ENCODE results near the gene FOXP1. TPM values are rescaled to one million over a fixed set of nuclear protein-coding genes. Genes with fewer than 3 reads are reported as not detected.
A peak's percentile ranks its signal among the peaks of the same experiment; 100 is the strongest.
"Not testable (repeated sequence)": the region's sequence is repeated elsewhere in the genome, so short reads cannot be mapped to it uniquely, and the experiment has no call there.

FOXP1 gene
- polyA plus RNA-seq, 12 donors = 17.7 to 192 (median 22.0) TPM

- no peak for DNase-seq
Observed at GRCh38 chr3:71533588-71533987, 49.9 kb downstream of the FOXP1 start.

- no peak for DNase-seq
Observed at GRCh38 chr3:71532639-71533395, 50.7 kb downstream of the FOXP1 start.

- no peak for DNase-seq
Observed at GRCh38 chr3:71530903-71531530, 52.5 kb downstream of the FOXP1 start.

- no peak for DNase-seq
Observed at GRCh38 chr3:71528816-71529215, 54.7 kb downstream of the FOXP1 start.

- DNase-seq = not testable (repeated sequence)
Observed at GRCh38 chr3:71526448-71526847, 57.1 kb downstream of the FOXP1 start.

- no peak for DNase-seq
Observed at GRCh38 chr3:71525391-71525790, 58.1 kb downstream of the FOXP1 start.

GRCh38 chr3:71524672-71525071 is 58.9 kb downstream of the FOXP1 start:
- no peak for DNase-seq

- DNase-seq = no peak
Observed at GRCh38 chr3:71523628-71524027, 59.9 kb downstream of the FOXP1 start.

- no peak for DNase-seq
Observed at GRCh38 chr3:71521940-71522876, 61.3 kb downstream of the FOXP1 start.

- DNase-seq = no peak
Observed at GRCh38 chr3:71521021-71521352, 62.5 kb downstream of the FOXP1 start.

GRCh38 chr3:71520161-71521020 is 63.1 kb downstream of the FOXP1 start:
- peak; percentile 46 for DNase-seq

GRCh38 chr3:71518089-71518488 is 65.4 kb downstream of the FOXP1 start:
- DNase-seq = no peak

GRCh38 chr3:71517271-71517791 is 66.2 kb downstream of the FOXP1 start:
- DNase-seq = no peak

GRCh38 chr3:71515636-71516365 is 67.7 kb downstream of the FOXP1 start:
- DNase-seq = no peak

GRCh38 chr3:71514621-71515020 is 68.9 kb downstream of the FOXP1 start:
- no peak for DNase-seq

- DNase-seq = no peak
Observed at GRCh38 chr3:71513515-71513914, 70.0 kb downstream of the FOXP1 start.

- no peak for DNase-seq
Observed at GRCh38 chr3:71513081-71513480, 70.4 kb downstream of the FOXP1 start.

GRCh38 chr3:71512544-71512943 is 71.0 kb downstream of the FOXP1 start:
- no peak for DNase-seq

GRCh38 chr3:71512000-71512399 is 71.5 kb downstream of the FOXP1 start:
- DNase-seq = no peak

- no peak for DNase-seq
Observed at GRCh38 chr3:71511446-71511845, 72.1 kb downstream of the FOXP1 start.

- DNase-seq = no peak
Observed at GRCh38 chr3:71511037-71511436, 72.5 kb downstream of the FOXP1 start.
